ENCODE data around the gene RNF44.

RNF44 gene

DNA sequence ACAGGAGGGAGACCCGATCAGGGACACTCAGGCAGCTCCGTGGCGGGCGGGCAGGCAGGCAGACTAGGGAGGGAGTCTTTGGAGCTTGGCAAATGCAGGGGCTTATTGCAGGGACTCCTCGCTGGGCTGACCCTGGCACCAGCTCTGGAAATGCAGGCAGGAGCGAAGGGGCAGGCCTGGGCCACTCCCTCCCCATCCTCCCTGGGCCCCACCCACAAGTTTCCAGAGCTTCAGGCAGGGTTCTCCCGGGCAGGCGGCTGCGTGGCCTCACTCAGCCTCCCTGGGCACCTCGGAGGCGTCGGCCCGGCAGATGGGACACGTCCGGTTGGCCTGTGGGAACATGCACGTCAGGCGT, 8.5 kb downstream of the RNF44 start:
- 0 out of 2 replicates have a peak, but pooled peaks cover 2% of the 10 kb centered on the region for H4K20me1 ChIP-seq (ENCODE audit: low read depth, low read length)
- H3K9me3 ChIP-seq (ENCODE audit: insufficient read depth, low read length), result no peaks in the 10 kb centered on the region
- no peak overlapping the region for H3K4me3 ChIP-seq (ENCODE audit: insufficient read depth, low read length, poor library complexity, severe bottlenecking)
- no peak overlapping the region for H2AFZ ChIP-seq (ENCODE audit: low read depth, low read length, severe bottlenecking)
- H3K79me2 ChIP-seq (ENCODE audit: insufficient read depth, low read length), result peaks cover 11% of the 10 kb centered on the region
- H3K36me3 ChIP-seq (ENCODE audit: low read length), result no peaks in the 10 kb centered on the region
- no peak overlapping the region for H3K27ac ChIP-seq (ENCODE audit: low read depth, low read length)
- no peaks in the 10 kb centered on the region for H3K9me2 ChIP-seq (replicated peaks; ENCODE audit: insufficient read depth, low read length)
- H3K9ac ChIP-seq (ENCODE audit: low read length), result no peak overlapping the region
- no peaks in the 10 kb centered on the region for H3F3A ChIP-seq (ENCODE audit: insufficient read depth)
- no peak overlapping the region for H3K4me2 ChIP-seq (ENCODE audit: low read depth, low read length, poor library complexity, severe bottlenecking)
- TF ChIP-seq, protein P1, sequence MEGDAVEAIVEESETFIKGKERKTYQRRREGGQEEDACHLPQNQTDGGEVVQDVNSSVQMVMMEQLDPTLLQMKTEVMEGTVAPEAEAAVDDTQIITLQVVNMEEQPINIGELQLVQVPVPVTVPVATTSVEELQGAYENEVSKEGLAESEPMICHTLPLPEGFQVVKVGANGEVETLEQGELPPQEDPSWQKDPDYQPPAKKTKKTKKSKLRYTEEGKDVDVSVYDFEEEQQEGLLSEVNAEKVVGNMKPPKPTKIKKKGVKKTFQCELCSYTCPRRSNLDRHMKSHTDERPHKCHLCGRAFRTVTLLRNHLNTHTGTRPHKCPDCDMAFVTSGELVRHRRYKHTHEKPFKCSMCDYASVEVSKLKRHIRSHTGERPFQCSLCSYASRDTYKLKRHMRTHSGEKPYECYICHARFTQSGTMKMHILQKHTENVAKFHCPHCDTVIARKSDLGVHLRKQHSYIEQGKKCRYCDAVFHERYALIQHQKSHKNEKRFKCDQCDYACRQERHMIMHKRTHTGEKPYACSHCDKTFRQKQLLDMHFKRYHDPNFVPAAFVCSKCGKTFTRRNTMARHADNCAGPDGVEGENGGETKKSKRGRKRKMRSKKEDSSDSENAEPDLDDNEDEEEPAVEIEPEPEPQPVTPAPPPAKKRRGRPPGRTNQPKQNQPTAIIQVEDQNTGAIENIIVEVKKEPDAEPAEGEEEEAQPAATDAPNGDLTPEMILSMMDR (IDR thresholded peaks at IDR 0.05; ENCODE audit: insufficient read depth, low read length, poor library complexity, severe bottlenecking), result no peak
- TF ChIP-seq EZH2phosphoT487 (conservative IDR thresholded peaks at IDR 0.05; ENCODE audit: low read length), result no peak
- no peaks in the 10 kb centered on the region for H3K27me3 ChIP-seq (ENCODE audit: low read length)

DNA sequence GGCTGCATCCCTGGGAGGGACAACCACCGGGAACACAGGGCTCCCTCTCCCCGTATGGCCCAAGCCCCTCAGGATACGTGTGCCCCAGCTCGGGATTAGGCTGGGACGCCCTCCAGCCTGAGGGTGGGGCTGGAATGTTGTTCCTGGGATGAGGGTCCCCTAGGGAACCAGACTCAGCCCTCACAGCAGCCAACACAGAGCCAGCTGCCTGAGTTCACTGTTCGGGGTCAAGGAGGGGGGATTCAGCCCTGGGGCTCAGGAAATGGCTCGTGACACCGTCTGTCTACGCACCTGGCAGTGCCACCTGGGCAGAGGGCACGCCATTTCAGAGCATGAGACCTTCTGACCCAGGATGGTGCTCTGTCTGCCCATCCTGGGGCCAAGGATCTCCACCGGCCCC, 8.9 kb downstream of the RNF44 start:
- no peak overlapping the region for H3K9ac ChIP-seq (ENCODE audit: low read length)

DNA sequence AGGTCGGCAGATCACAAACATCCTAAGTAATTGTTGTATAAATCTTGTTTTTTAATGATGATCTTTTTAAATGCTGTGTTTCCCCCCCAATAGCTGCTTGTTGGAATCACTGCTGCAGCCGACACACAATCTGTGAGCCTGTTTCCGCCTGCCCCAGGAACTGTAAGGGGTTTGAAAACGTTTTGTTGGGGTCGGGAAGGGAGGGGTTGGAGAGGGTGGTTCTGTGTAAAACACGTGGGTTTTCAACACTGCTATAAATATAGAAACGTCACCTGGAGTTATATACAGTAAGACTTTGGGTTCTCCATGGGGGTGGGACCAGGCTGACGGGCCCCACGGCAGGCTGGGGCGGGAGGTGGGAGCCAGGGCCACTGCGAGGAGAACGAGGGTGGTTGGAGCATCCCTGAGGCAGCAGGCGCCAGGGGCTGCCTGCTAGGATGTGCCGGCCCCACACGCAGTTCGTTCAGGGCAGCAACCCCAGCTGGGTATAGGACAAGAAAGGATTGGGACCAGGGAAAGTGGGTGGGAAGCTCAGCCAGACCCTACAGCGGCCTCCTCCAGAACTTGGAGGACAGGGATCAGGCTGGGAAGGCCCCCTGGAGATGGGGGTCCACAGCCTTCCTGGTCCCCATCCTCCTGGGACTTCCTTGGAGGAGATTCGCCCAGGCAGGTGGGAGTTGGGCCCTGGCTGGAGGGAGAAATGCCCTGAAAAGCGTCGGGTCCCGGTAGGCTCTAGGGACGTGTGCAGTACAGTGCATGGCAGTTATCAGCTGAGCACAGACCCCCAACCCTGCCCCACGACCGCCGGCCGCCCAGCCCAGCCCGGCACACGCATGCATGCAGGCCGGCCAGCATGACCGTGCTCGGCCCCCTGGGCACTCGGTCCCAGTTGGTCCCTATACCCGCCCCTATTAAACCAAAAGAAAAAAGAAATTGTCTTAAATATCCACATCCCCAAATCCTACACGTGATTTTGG, 9.7 kb downstream of the RNF44 start:
- Histone ChIP-seq H3K36me3 (ENCODE audit: low read length) (no peaks in the 10 kb centered on the region), H3K79me2 (ENCODE audit: insufficient read depth, low read length) (no peaks in the 10 kb centered on the region; the same call in 1 of the 2 replicates), H3K4me3 (ENCODE audit: insufficient read depth, low read length, poor library complexity, severe bottlenecking) (no peak overlapping the region), H3K27me3 (ENCODE audit: low read length) (no peaks in the 10 kb centered on the region), H3K27ac (ENCODE audit: low read depth, low read length) (no peak overlapping the region), H3K9ac (ENCODE audit: low read length) (no peak overlapping the region), H3K9me2 (replicated peaks; ENCODE audit: insufficient read depth, low read length) (no peaks in the 10 kb centered on the region), H2AFZ (ENCODE audit: low read depth, low read length, severe bottlenecking) (no peak overlapping the region), H3K9me3 (ENCODE audit: insufficient read depth, low read length) (no peaks in the 10 kb centered on the region), H3F3A (ENCODE audit: insufficient read depth) (0 out of 2 replicates have a peak, but pooled peaks cover 5% of the 10 kb centered on the region), H3K4me2 (ENCODE audit: low read depth, low read length, poor library complexity, severe bottlenecking) (no peak overlapping the region), H4K20me1 (ENCODE audit: low read depth, low read length) (0 out of 2 replicates have a peak, but pooled peaks cover 2% of the 10 kb centered on the region)
- TF ChIP-seq, protein P1 (IDR thresholded peaks at IDR 0.05; ENCODE audit: insufficient read depth, low read length, poor library complexity, severe bottlenecking), result no peak
- no peak for TF ChIP-seq EZH2phosphoT487 (conservative IDR thresholded peaks at IDR 0.05; ENCODE audit: low read length)

More for the DNA sequence above, 8.9 kb downstream of the RNF44 start:
- H3K27ac ChIP-seq (ENCODE audit: low read depth, low read length), result no peak overlapping the region
- no peaks in the 10 kb centered on the region for H3K27me3 ChIP-seq (ENCODE audit: low read length)
- no peak overlapping the region for H2AFZ ChIP-seq (ENCODE audit: low read depth, low read length, severe bottlenecking)
- no peaks in the 10 kb centered on the region for H3F3A ChIP-seq (ENCODE audit: insufficient read depth)
- no peak overlapping the region for H3K4me3 ChIP-seq (ENCODE audit: insufficient read depth, low read length, poor library complexity, severe bottlenecking)
- no peaks in the 10 kb centered on the region for H3K9me2 ChIP-seq (replicated peaks; ENCODE audit: insufficient read depth, low read length)
- peaks cover 6% of the 10 kb centered on the region for H3K79me2 ChIP-seq (ENCODE audit: insufficient read depth, low read length)
- H3K4me2 ChIP-seq (ENCODE audit: low read depth, low read length, poor library complexity, severe bottlenecking), result no peak overlapping the region
- H3K36me3 ChIP-seq (ENCODE audit: low read length), result no peaks in the 10 kb centered on the region
- no peaks in the 10 kb centered on the region for H3K9me3 ChIP-seq (ENCODE audit: insufficient read depth, low read length)
- 0 out of 2 replicates have a peak, but pooled peaks cover 2% of the 10 kb centered on the region for H4K20me1 ChIP-seq (ENCODE audit: low read depth, low read length)
- TF ChIP-seq EZH2phosphoT487 (conservative IDR thresholded peaks at IDR 0.05; ENCODE audit: low read length), result no peak
- TF ChIP-seq, protein P1 (IDR thresholded peaks at IDR 0.05; ENCODE audit: insufficient read depth, low read length, poor library complexity, severe bottlenecking), result no peak

Measured in SU-DHL-6 (cell line).